ENCODE results near the gene FIGN.

Gene FIGN

DNA sequence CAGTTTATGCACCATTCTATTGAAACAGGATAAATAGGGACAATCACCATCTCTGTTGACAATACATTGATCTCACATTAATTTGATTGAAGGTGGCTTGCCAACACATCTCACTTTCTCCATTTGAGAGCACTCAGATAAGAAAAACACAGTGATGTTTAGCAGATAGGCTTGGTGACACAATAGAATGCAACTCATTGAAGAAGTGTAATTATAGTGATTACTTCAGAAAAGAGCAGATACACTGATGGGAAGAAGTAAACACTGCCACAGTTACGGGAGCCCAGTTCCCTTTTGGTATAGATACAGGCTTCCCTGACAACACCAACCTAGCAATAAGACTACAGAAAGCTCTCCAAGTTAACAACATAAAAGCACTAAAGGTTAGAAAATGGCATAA lies 89.1 kb downstream of the FIGN start:
- no peak for TF ChIP-seq CTCF (IDR thresholded peaks at IDR 0.05)
- Histone ChIP-seq H3K4me3 (no peak overlapping the region), H3K27ac (no peak overlapping the region)
- no peak for DNase-seq (ENCODE audit: low spot score)

DNA sequence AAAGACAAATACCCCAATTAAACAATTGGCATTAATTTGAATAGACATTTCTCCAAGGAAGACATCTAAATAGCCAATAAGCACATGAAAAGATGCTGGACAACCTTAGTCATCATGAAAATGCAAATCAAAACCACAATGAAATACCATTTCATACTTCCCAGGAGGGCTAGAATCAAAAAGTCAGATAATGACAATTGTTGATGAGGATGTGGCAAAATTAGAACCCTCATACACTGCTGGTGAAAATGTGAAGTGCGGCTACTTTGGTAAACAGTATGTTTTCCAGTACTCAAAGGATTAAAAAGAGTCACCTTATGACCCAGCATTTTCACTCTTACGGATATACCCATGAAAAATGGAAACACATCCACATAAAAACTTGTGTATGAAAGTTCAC lies 91.6 kb downstream of the FIGN start:
- no peak for TF ChIP-seq CTCF (IDR thresholded peaks at IDR 0.05)
- Histone ChIP-seq H3K27ac (no peak overlapping the region), H3K4me3 (no peak overlapping the region)
- DNase-seq (ENCODE audit: low spot score), result no peak

- TF ChIP-seq CTCF (IDR thresholded peaks at IDR 0.05), result no peak
- no peak for DNase-seq (ENCODE audit: low spot score)
- no peak overlapping the region for H3K27ac ChIP-seq
- no peak overlapping the region for H3K4me3 ChIP-seq
Measured at GRCh38 chr2:163641986-163642385, 93.8 kb downstream of the FIGN start.

GRCh38 chr2:163640542-163641193 lies 95.1 kb downstream of the FIGN start:
- Histone ChIP-seq H3K27ac (no peak overlapping the region), H3K4me3 (no peak overlapping the region)
- TF ChIP-seq CTCF (IDR thresholded peaks at IDR 0.05), result no peak
- no peak for DNase-seq (ENCODE audit: low spot score)

- Histone ChIP-seq H3K4me3 (no peak overlapping the region), H3K27ac (no peak overlapping the region)
- DNase-seq (ENCODE audit: low spot score), result no peak
- no peak for TF ChIP-seq CTCF (IDR thresholded peaks at IDR 0.05)
Measured at GRCh38 chr2:163637871-163638270, 97.9 kb downstream of the FIGN start.

- DNase-seq (ENCODE audit: low spot score), result no peak
Measured at GRCh38 chr2:163633291-163633690, 102.5 kb downstream of the FIGN start.

More at GRCh38 chr2:163633291-163633690, 102.5 kb downstream of the FIGN start:
- Histone ChIP-seq H3K4me3 (no peak overlapping the region), H3K27ac (no peak overlapping the region)
- TF ChIP-seq CTCF (IDR thresholded peaks at IDR 0.05), result no peak
